ENCODE data around the gene OR10H4.
"Not testable (repeated sequence)": the region's sequence is repeated elsewhere in the genome, so short reads cannot be mapped to it uniquely, and the experiment has no call there.

OR10H4 gene

GRCh38 chr19:15919243-15919642, 29.6 kb upstream of the OR10H4 start:
- no peak for FAIRE-seq
- no peak for DNase-seq (ENCODE audit: insufficient read length, low spot score)
- TF ChIP-seq POLR2A (IDR thresholded peaks at IDR 0.05; ENCODE audit: low read depth, low read length): no peak

GRCh38 chr19:15922021-15922420, 26.8 kb upstream of the OR10H4 start:
- TF ChIP-seq POLR2AphosphoS5 (IDR thresholded peaks at IDR 0.05; ENCODE audit: low read depth, low read length) (no peak), PAX5 (IDR thresholded peaks at IDR 0.05; ENCODE audit: insufficient read depth, low read length, severe bottlenecking) (no peak), TAF1 (IDR thresholded peaks at IDR 0.05; ENCODE audit: low read depth, low read length) (no peak), POLR2A (IDR thresholded peaks at IDR 0.05; ENCODE audit: low read depth, low read length) (no peak), SPI1 (IDR thresholded peaks at IDR 0.05; ENCODE audit: low read depth, low read length) (no peak), POU2F2 (IDR thresholded peaks at IDR 0.05; ENCODE audit: low read depth, low read length) (no peak)
- DNase-seq (ENCODE audit: insufficient read length, low spot score): no peak
- FAIRE-seq: no peak

GRCh38 chr19:15923702-15924101, 25.1 kb upstream of the OR10H4 start:
- DNase-seq (ENCODE audit: insufficient read length, low spot score) (no peak), FAIRE-seq (no peak)
- TF ChIP-seq POLR2AphosphoS5 (IDR thresholded peaks at IDR 0.05; ENCODE audit: low read depth, low read length): no peak
- no peak for TF ChIP-seq POLR2A (IDR thresholded peaks at IDR 0.05; ENCODE audit: low read depth, low read length)
- TF ChIP-seq POU2F2 (IDR thresholded peaks at IDR 0.05; ENCODE audit: low read depth, low read length): no peak
- no peak for TF ChIP-seq PAX5 (IDR thresholded peaks at IDR 0.05; ENCODE audit: insufficient read depth, low read length, severe bottlenecking)
- TF ChIP-seq SPI1 (IDR thresholded peaks at IDR 0.05; ENCODE audit: low read depth, low read length): no peak
- no peak for TF ChIP-seq TAF1 (IDR thresholded peaks at IDR 0.05; ENCODE audit: low read depth, low read length)

GRCh38 chr19:15926484-15926883, 22.3 kb upstream of the OR10H4 start:
- FAIRE-seq (no peak), DNase-seq (ENCODE audit: insufficient read length, low spot score) (no peak)
- no peak for TF ChIP-seq POLR2AphosphoS5 (IDR thresholded peaks at IDR 0.05; ENCODE audit: low read depth, low read length)
- no peak for TF ChIP-seq PAX5 (IDR thresholded peaks at IDR 0.05; ENCODE audit: insufficient read depth, low read length, severe bottlenecking)
- TF ChIP-seq TAF1 (IDR thresholded peaks at IDR 0.05; ENCODE audit: low read depth, low read length): no peak
- TF ChIP-seq POLR2A (IDR thresholded peaks at IDR 0.05; ENCODE audit: low read depth, low read length): no peak
- TF ChIP-seq SPI1 (IDR thresholded peaks at IDR 0.05; ENCODE audit: low read depth, low read length): no peak
- no peak for TF ChIP-seq POU2F2 (IDR thresholded peaks at IDR 0.05; ENCODE audit: low read depth, low read length)

GRCh38 chr19:15928321-15928720, 20.5 kb upstream of the OR10H4 start:
- FAIRE-seq (no peak), DNase-seq (ENCODE audit: insufficient read length, low spot score) (no peak)
- no peak for TF ChIP-seq PAX5 (IDR thresholded peaks at IDR 0.05; ENCODE audit: insufficient read depth, low read length, severe bottlenecking)
- no peak for TF ChIP-seq SPI1 (IDR thresholded peaks at IDR 0.05; ENCODE audit: low read depth, low read length)
- TF ChIP-seq TAF1 (IDR thresholded peaks at IDR 0.05; ENCODE audit: low read depth, low read length): no peak
- no peak for TF ChIP-seq POLR2A (IDR thresholded peaks at IDR 0.05; ENCODE audit: low read depth, low read length)
- TF ChIP-seq POLR2AphosphoS5 (IDR thresholded peaks at IDR 0.05; ENCODE audit: low read depth, low read length): no peak
- TF ChIP-seq POU2F2 (IDR thresholded peaks at IDR 0.05; ENCODE audit: low read depth, low read length): no peak

- FAIRE-seq; DNase-seq (ENCODE audit: insufficient read length, low spot score): not testable (repeated sequence)
Observed at GRCh38 chr19:15933761-15934331, 15.0 kb upstream of the OR10H4 start.

- TF ChIP-seq POLR2AphosphoS5 (IDR thresholded peaks at IDR 0.05; ENCODE audit: low read depth, low read length) (no peak), POU2F2 (IDR thresholded peaks at IDR 0.05; ENCODE audit: low read depth, low read length) (no peak), PAX5 (IDR thresholded peaks at IDR 0.05; ENCODE audit: insufficient read depth, low read length, severe bottlenecking) (no peak), TAF1 (IDR thresholded peaks at IDR 0.05; ENCODE audit: low read depth, low read length) (no peak), SPI1 (IDR thresholded peaks at IDR 0.05; ENCODE audit: low read depth, low read length) (no peak), POLR2A (IDR thresholded peaks at IDR 0.05; ENCODE audit: low read depth, low read length) (no peak)
- DNase-seq (ENCODE audit: insufficient read length, low spot score) (no peak), FAIRE-seq (no peak)
Observed at GRCh38 chr19:15934332-15935078, 14.3 kb upstream of the OR10H4 start, which contains the start of gene CYP4F11. CYP4F11 (minus strand) TSS chr19:15934529; CDS start chr19:15934408, 121 bp downstream.

- TF ChIP-seq POLR2A (IDR thresholded peaks at IDR 0.05; ENCODE audit: low read depth, low read length): no peak
- no peak for TF ChIP-seq TAF1 (IDR thresholded peaks at IDR 0.05; ENCODE audit: low read depth, low read length)
- TF ChIP-seq POLR2AphosphoS5 (IDR thresholded peaks at IDR 0.05; ENCODE audit: low read depth, low read length): no peak
- TF ChIP-seq SPI1 (IDR thresholded peaks at IDR 0.05; ENCODE audit: low read depth, low read length): no peak
- no peak for TF ChIP-seq PAX5 (IDR thresholded peaks at IDR 0.05; ENCODE audit: insufficient read depth, low read length, severe bottlenecking)
- no peak for TF ChIP-seq POU2F2 (IDR thresholded peaks at IDR 0.05; ENCODE audit: low read depth, low read length)
- DNase-seq (ENCODE audit: insufficient read length, low spot score) (no peak), FAIRE-seq (no peak)
Observed at GRCh38 chr19:15935167-15935702, 13.6 kb upstream of the OR10H4 start.

GRCh38 chr19:15936173-15936572, 12.6 kb upstream of the OR10H4 start:
- no peak for DNase-seq (ENCODE audit: insufficient read length, low spot score)
- no peak for TF ChIP-seq TAF1 (IDR thresholded peaks at IDR 0.05; ENCODE audit: low read depth, low read length)
- TF ChIP-seq SPI1 (IDR thresholded peaks at IDR 0.05; ENCODE audit: low read depth, low read length): no peak
- no peak for TF ChIP-seq POU2F2 (IDR thresholded peaks at IDR 0.05; ENCODE audit: low read depth, low read length)
- no peak for TF ChIP-seq POLR2A (IDR thresholded peaks at IDR 0.05; ENCODE audit: low read depth, low read length)
- TF ChIP-seq PAX5 (IDR thresholded peaks at IDR 0.05; ENCODE audit: insufficient read depth, low read length, severe bottlenecking): no peak
- no peak for TF ChIP-seq POLR2AphosphoS5 (IDR thresholded peaks at IDR 0.05; ENCODE audit: low read depth, low read length)
- FAIRE-seq: no peak

GRCh38 chr19:15936950-15937349, 11.9 kb upstream of the OR10H4 start:
- DNase-seq (ENCODE audit: insufficient read length, low spot score) (no peak), FAIRE-seq (no peak)
- TF ChIP-seq SPI1 (IDR thresholded peaks at IDR 0.05; ENCODE audit: low read depth, low read length): no peak
- no peak for TF ChIP-seq TAF1 (IDR thresholded peaks at IDR 0.05; ENCODE audit: low read depth, low read length)
- no peak for TF ChIP-seq POLR2AphosphoS5 (IDR thresholded peaks at IDR 0.05; ENCODE audit: low read depth, low read length)
- TF ChIP-seq PAX5 (IDR thresholded peaks at IDR 0.05; ENCODE audit: insufficient read depth, low read length, severe bottlenecking): no peak
- TF ChIP-seq POLR2A (IDR thresholded peaks at IDR 0.05; ENCODE audit: low read depth, low read length): no peak
- no peak for TF ChIP-seq POU2F2 (IDR thresholded peaks at IDR 0.05; ENCODE audit: low read depth, low read length)

Data from GM12891 (cell line).